ENCODE results near the gene CXCR6.

CXCR6 gene

DNA sequence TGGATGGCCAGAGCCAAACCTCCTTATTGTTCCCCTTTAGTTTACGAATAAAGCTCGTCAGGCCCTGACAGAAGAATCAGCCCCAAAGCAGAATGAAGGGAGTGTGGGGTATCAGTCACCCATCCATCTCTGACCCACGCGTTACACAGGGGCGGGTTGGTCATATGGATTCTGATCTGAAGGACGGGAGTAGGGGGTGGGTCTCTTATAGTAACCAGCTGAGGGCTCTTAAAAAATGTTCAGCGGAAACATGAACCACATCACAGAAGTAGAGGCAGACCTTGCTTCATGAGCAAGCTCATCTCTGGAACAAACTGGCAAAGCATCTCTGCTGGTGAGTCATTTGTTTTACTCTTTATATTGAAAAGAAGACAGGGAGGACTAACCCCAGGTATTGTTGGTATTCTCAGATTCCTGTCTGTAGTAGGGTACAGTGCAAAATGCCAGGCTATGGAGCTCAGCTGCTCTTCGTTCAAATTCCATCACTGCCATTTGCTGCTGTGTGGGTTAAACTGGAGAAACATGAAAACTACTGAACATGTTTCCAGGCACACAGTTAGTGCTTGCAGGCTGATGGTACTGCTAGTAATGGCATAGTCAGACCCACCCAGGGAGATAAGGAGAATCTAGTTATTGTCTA, at the start of gene CXCR6:
Gene CXCR6 (plus strand): TSS at position 258 of the 640 bp plus-strand sequence. CDS start 3,018 bp downstream, outside the sequence.
- TF ChIP-seq CTCF (IDR thresholded peaks at IDR 0.05; ENCODE audit: extremely low read depth, insufficient read depth, missing control alignments), result no peak
- in situ Hi-C loops (cut with MboI; ENCODE audit: low pct_unique_long_range_greater_than_20kb, low sequenced_read_pairs, unreplicated experiment), result loop anchor here (5.0 to 10.0 kb wide), 3 partner anchors 134 to 429 kb away; partner anchors contain the start of gene CCR5

GRCh38 chr3:45894015-45894414, 49.2 kb upstream of the CXCR6 start:
- no peak for DNase-seq (ENCODE audit: low spot score)
- no peak for TF ChIP-seq CTCF (IDR thresholded peaks at IDR 0.05; ENCODE audit: extremely low read depth, insufficient read depth, missing control alignments)
- in situ Hi-C loops (cut with MboI; ENCODE audit: low pct_unique_long_range_greater_than_20kb, low sequenced_read_pairs, unreplicated experiment), result no loop called here

More for the DNA sequence above, at the start of gene CXCR6:
- DNase-seq (ENCODE audit: low spot score), result no peak

DNA sequence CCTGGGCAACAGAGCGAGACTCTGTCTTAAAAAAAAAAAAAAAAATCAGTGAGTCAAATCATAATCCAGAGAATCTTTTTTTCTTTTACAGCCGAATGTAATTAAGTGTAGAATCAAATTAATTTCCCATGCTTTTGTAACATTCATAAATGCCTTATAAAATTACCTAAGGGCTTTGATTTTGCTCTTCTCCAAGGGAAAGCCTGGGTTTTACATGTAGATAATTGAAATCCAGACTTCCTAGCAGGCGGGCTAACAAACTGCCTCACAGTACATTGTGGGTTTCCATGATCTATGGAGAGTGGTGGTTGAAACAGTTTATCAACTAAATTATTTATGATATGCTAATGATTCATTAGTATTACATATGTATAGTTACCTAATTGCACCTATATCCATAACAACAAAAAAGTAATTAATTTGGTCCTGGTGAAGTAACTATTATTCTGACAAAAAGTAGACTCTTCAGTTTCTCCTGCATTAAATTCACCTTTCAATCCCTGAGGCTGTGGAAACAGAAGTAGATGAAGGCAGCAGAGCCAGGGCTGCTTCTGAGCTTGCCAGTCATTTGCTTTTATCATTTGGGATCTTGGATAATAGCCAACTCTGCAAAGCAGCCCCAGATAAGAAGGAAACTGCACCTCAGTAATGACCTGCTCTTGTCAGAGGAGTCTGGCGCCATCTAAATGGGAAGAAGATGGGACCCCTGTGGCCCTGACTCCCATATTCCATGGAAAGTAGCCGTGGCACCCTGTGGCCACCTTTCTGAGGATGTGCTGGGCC, 47.4 kb upstream of the CXCR6 start:
- no peak for TF ChIP-seq CTCF (IDR thresholded peaks at IDR 0.05; ENCODE audit: extremely low read depth, insufficient read depth, missing control alignments)
- in situ Hi-C loops (cut with MboI; ENCODE audit: low pct_unique_long_range_greater_than_20kb, low sequenced_read_pairs, unreplicated experiment), result no loop called here
- DNase-seq (ENCODE audit: low spot score), result no peak

GRCh38 chr3:45896956-45897355, 46.3 kb upstream of the CXCR6 start:
- TF ChIP-seq CTCF (IDR thresholded peaks at IDR 0.05; ENCODE audit: extremely low read depth, insufficient read depth, missing control alignments), result no peak
- in situ Hi-C loops (cut with MboI; ENCODE audit: low pct_unique_long_range_greater_than_20kb, low sequenced_read_pairs, unreplicated experiment), result no loop called here
- no peak for DNase-seq (ENCODE audit: low spot score)

- in situ Hi-C loops (cut with MboI; ENCODE audit: low pct_unique_long_range_greater_than_20kb, low sequenced_read_pairs, unreplicated experiment), result no loop called here
- no peak for TF ChIP-seq CTCF (IDR thresholded peaks at IDR 0.05; ENCODE audit: extremely low read depth, insufficient read depth, missing control alignments)
- DNase-seq (ENCODE audit: low spot score), result peak; percentile 71
Measured at GRCh38 chr3:45904931-45905330, 38.3 kb upstream of the CXCR6 start.

DNA sequence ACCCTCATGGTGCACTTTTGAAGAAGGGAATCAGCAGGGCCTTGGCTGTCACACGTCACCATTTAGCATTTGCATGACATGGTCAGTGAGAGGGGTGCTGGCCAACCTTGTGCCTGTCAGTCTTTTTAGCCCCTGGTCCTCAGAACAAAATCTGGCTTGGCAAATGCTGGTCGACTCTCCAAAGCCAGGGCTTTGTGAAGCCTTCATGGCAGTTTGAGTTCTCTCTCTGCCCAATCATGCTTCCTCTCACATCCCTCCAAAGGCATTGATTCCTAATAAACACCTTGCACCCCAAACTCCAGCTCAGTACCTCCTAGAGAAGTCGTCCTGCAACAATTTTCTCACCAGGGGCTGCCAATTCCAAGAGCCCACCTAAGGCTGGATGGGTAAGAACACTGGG, 37.5 kb upstream of the CXCR6 start:
- in situ Hi-C loops (cut with MboI; ENCODE audit: low pct_unique_long_range_greater_than_20kb, low sequenced_read_pairs, unreplicated experiment), result no loop called here
- no peak for TF ChIP-seq CTCF (IDR thresholded peaks at IDR 0.05; ENCODE audit: extremely low read depth, insufficient read depth, missing control alignments)
- no peak for DNase-seq (ENCODE audit: low spot score)

All from GM13977 (cell line).